Activated T-cell treated with anti-CD3 and anti-CD28 coated beads, Interleukin-2, amount 50 U/mL, for 48 hours (primary cell): ENCODE data around the gene P2RY12.

Experiments
- DNase-seq, 2 experiments: peaks; one replicate each; pipeline ENCODE4 v3.0.0-alpha.2; 2020

P2RY12 gene

GRCh38 chr3:151384741-151385174, at the start of gene P2RY12:
Gene P2RY12, minus strand, starts transcription at chr3:151384753. Its CDS starts 45,908 bp downstream, at chr3:151338845.
- DNase-seq, result no peak

DNA sequence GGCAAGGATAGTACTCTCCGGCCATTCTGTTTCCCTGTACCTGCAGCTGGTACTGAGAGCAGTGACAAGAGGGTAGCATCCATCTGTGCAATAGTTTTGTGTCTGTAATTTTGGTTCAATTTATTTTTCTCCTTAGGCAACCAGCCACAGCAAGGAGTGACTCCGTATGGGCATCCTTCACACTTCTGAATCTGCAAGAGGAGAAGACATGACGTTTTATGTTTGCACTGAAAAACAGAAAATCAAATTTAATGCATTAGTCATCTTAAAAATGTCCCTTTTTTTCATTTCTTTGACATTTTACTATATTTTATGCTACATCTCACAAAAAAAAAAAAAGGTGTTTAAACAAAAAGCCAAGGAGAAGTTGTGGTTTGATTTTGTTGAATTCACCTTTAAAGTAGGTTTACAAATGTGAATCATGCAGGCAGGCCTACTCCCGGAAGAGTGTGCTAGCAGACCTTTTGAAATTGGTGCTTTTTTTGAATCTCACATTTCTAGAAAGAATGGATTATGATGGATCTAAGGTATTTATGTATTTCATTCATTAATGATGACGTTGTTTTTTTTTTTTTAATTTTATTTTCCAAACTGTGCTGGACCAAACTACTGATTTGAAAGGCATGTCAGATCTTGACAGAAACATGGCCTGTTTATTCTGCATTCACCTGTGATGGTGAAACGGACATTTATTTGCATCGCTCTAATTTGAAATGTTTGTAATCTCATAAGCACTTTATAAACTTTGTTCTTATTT, 48.2 kb upstream of the P2RY12 start:
- DNase-seq, result no peak

- no peak for DNase-seq
Measured at GRCh38 chr3:151431940-151432339, 47.4 kb upstream of the P2RY12 start.

GRCh38 chr3:151430821-151431484, 46.4 kb upstream of the P2RY12 start:
- no peak for DNase-seq

DNA sequence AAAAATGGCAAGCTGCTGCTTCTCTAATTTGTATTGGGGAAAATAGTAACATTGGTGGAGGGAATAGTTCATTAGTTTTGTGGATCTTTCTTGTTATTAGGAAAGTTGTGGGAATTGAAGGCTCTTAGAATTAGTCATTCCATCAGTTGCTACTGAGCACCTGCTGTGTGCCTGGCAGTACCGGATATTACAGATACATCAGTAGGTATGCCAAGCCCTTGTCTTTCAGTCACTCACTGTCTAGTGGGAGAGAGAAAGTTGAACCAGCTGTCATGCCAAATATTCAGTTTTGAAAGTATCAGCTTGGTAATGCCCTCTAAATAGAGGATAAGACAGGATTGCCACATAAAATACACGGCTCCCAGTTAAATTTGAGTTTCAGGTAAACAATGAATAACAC, 43.8 kb upstream of the P2RY12 start:
- DNase-seq, result no peak

DNA sequence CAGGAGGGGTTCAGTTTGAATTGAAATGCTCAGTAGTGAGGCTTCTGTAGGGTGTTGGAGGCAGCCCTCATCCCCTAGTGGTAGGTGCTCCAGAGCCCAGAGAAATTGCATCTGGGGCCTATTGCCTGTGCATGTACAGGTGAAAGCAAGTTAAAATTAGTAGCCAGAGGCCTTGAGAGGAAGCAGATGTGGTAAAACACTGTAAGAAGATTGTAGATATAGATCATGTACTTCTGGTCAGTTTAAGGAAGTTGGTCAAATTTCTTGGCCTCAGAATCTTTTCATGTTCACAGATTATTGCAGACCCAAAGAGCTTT, 41.7 kb upstream of the P2RY12 start:
- DNase-seq, result no peak

DNA sequence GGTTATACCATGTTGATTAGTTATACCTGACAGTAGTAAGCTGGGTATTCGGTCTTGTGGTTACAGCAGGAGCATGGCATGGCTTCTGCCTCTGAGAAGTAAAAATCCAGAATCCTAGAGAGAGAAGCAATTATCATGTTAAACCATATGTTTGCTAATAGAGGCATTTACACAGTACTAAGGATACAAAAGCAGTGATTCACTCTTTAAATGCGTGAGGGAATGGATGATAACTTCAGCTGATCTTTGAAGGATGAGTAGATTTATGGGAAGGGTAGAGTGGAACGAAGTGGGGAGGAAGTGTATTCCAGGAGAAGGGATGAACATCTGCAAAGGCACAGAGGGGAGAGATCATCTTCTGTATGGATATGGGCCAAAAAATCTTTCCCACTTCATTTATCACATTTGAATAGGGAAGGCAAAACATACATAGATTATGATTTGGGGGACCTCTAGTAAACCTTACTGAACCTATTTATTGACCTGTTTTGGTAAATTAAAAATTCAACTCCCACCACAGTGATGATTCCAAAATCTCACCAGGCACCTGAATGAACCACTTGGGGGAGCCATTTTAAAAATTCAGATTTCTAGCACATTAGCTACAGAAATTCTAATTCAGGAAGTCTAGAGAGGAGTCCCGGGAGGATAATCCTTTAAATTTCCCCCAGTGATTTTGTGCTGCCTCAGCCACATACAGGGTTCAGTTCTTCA, 41.2 kb upstream of the P2RY12 start:
- DNase-seq, result no peak

GRCh38 chr3:151423091-151423490, 38.5 kb upstream of the P2RY12 start:
- DNase-seq, result no peak

GRCh38 chr3:151421938-151422337, 37.4 kb upstream of the P2RY12 start:
- DNase-seq, result no peak

- no peak for DNase-seq
Measured at GRCh38 chr3:151419806-151420205, 35.3 kb upstream of the P2RY12 start.

- DNase-seq, result no peak
Measured at GRCh38 chr3:151415289-151415688, 30.7 kb upstream of the P2RY12 start.

GRCh38 chr3:151412989-151413388, 28.4 kb upstream of the P2RY12 start:
- DNase-seq, result no peak

DNA sequence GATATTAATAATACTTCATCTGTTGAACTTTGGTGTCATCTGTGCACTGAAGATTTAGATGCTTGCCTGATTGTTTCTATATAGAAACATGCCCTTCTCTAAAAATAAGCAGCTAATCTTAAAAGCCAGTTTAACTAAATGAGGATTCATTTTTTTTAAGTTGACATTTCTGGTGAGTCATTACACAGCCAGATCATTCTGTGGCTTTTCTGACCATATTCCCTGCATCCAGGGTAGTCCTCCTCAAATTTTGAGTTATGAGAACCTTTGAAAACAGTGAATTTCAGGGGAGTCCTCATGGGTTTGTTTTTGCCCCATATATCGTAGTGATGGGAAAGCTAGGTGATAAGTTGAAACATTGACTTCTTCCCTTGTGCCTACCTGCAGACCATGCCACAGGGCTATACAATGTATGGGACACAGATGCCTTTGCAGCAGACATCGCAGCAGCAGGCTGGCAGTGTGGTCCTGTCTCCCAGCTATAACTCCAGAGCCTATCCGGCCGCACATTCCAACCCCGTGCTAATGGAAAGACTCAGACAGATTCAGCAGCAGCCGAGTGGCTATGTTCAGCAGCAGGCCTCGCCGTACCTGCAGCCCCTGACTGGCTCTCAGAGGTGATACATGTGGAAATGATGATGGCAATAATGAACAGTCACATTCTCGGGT, 26.5 kb upstream of the P2RY12 start:
- no peak for DNase-seq

- DNase-seq, result no peak
Measured at GRCh38 chr3:151407928-151408327, 23.4 kb upstream of the P2RY12 start.

DNA sequence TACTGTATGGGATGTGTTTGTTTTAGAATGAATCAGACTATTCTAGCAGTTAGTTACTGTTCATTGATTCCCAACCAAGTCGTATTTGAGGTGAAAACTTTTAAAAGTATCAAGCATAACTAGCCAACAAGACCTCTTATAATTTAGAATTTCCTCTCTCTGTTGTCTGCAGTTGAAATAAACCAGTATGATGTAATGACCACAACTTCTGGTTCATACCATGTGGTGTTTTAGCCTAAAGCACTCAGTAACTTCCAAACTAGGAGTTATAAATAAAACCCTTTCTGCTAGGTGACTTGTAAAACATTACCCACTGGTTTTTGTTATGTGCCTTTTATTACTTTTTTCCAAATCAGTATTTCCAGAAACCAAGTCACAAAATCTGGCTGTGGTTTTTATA, 19.8 kb upstream of the P2RY12 start:
- DNase-seq, result no peak

DNA sequence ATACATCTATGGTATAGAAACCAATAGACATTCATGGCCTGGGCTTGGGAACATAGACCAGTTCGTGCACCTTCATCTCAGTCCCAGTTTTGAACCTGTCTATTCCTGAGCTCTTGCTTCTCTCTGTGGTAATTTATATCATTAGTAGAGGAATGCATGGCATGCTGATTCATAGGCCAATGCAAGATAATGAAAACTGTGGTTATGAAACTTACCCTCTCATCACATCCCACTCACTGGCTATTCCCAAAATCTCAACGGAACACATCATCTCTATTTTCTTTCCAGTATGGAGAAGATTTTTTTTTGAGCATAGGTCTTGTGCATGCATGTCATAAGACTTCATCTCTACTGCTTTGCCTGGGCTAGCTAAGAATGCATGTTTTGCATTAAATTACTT, 18.7 kb upstream of the P2RY12 start:
- DNase-seq, result no peak

DNA sequence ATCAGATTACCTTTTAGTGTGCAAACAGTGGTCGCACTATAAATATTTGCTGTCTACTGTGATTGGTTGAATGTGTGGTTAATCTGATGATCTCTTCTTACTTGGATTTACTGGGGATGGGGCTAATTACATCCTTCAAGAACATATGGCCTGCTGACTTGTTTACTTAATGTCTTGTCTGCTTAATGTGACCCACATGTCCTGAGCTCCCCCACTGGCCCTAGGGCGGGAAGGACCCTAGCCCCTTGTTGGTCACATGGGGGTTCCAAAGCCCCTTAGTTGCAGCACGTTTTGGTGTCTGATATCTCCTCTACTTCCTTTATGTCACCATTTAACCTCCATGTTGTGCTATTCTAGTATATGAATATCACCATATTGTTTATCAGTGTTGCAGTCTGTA, 17.8 kb upstream of the P2RY12 start:
- DNase-seq, result no peak

GRCh38 chr3:151400341-151400740, 15.8 kb upstream of the P2RY12 start:
- no peak for DNase-seq

GRCh38 chr3:151398895-151399294, 14.3 kb upstream of the P2RY12 start:
- no peak for DNase-seq

GRCh38 chr3:151395806-151396205, 11.3 kb upstream of the P2RY12 start:
- DNase-seq, result no peak

DNA sequence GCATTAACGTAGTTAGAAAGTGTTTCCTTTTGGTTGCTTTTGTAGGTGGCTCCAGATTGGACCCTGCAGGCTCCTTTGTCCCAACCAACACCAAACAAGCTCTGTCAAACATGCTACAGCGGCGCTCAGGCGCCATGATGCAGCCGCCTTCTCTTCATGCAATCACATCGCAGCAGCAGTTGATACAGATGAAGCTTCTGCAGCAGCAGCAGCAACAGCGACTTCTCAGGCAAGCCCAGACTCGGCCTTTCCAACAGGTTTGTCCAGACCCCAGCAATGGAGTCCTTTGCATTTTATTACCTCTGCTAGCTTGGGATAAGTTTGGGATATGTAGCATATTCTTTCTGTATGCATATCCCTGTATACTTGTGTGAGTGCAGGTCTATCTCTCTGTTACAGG, 10.1 kb upstream of the P2RY12 start:
- no peak for DNase-seq

- no peak for DNase-seq
Measured at GRCh38 chr3:151393941-151394340, 9.4 kb upstream of the P2RY12 start.

DNA sequence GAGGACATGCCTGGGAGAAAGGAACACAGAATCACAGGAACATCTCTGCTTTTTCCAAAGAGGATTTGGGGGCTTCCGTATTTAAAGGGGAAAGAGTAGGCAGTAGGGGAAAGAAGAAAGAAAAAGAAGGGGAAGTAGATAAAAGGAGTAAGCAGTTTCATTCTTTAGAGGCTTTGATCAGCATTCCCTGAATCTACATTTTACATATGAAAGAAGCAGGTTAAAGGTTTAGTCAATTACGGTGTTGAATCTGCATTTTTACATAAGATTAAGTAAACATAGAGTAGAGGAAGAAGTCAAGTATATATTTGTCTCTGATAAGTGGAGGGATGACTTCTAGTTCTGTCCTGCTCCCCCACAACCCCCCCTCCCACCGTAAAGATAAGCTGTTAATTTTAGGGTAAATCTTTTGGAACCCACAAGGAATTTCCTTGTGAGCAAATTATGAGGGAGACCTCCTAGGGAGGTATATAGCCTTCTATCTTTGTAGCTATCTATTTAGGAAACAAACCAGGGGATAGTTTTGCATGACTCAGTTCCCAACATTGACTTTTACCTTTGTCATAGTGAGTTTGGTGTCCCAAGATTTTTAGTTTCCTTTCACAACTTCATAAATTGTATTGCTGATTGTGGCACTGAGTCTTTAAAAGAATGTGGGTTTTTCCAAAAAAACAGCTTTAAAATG, 8.7 kb upstream of the P2RY12 start:
- DNase-seq, result no peak
